Retinal pigment epithelial cell (primary cell): ENCODE results near the gene MIOX.

ENCODE experiments used
- DNase-seq: peaks from one replicate; pipeline ENCODE4 v3.0.0-alpha.2; 2010; ENCODE audit warnings: low read depth
- H3K4me3 ChIP-seq: 2 replicates; pipeline ENCODE4 v1.5.1; 2011; ENCODE audit warnings: mild to moderate bottlenecking, low read length, control low read depth, moderate library complexity
- CTCF ChIP-seq: conservative IDR thresholded peaks from 2 replicates; pipeline ENCODE4 v1.5.1; 2011; ENCODE audit warnings: low read depth, low read length, control low read depth, inconsistent platforms

MIOX gene

GRCh38 chr22:50463188-50463900 lies 23.3 kb upstream of the MIOX start:
- DNase-seq: no peak
- no peak for TF ChIP-seq CTCF
- H3K4me3 ChIP-seq: no peak overlapping the region

GRCh38 chr22:50464451-50464850 lies 22.2 kb upstream of the MIOX start:
- no peak overlapping the region for H3K4me3 ChIP-seq
- no peak for DNase-seq
- TF ChIP-seq CTCF: no peak

GRCh38 chr22:50465066-50465930 lies 21.4 kb upstream of the MIOX start:
- no peak for TF ChIP-seq CTCF
- H3K4me3 ChIP-seq: no peak overlapping the region
- no peak for DNase-seq

- no peak overlapping the region for H3K4me3 ChIP-seq
- no peak for DNase-seq
- TF ChIP-seq CTCF: no peak
These were observed 19.3 kb upstream of the MIOX start for GRCh38 chr22:50467341-50467740.

- DNase-seq: no peak
- H3K4me3 ChIP-seq: no peak overlapping the region
- no peak for TF ChIP-seq CTCF
These were observed 18.8 kb upstream of the MIOX start for GRCh38 chr22:50467773-50468440.

- TF ChIP-seq CTCF: no peak
- DNase-seq: no peak
- H3K4me3 ChIP-seq: no peak overlapping the region
These were observed 18.0 kb upstream of the MIOX start for GRCh38 chr22:50468626-50469025.
